ENCODE results near the gene SORCS2.
"Not testable (repeated sequence)": the region's sequence is repeated elsewhere in the genome, so short reads cannot be mapped to it uniquely, and the experiment has no call there.

Gene SORCS2

DNA sequence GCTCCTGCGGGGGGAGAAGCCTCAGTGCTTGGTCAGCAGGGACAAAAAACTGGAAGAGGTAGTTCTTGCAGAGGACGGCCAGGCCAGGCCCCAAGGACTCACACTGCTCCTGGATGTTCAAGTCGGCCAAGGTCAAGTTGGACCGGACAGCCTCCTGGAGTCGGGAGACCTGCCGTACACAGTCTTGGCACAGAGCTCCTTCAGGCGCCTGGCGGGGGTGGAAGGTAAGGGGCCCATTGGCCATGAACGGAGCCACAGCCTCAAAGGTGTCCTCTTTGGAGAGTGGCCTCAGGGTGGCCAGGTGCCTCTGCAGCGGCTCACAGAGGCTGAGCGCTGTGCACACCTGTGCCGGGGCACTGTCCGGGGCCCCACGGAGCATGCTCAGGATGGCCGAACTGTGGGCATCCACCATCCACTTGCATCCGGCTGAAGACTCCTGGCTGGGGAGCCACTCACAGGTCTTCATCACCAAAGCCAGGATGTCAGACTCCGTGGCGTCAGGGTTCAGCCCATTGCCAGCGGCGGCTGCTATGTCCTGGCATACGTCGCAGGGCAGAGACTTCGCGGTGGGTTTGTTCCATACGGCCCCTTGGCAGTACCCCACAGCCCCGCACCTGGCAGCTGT is 241.9 kb downstream of the SORCS2 start:
- DNase-seq: no peak

DNA sequence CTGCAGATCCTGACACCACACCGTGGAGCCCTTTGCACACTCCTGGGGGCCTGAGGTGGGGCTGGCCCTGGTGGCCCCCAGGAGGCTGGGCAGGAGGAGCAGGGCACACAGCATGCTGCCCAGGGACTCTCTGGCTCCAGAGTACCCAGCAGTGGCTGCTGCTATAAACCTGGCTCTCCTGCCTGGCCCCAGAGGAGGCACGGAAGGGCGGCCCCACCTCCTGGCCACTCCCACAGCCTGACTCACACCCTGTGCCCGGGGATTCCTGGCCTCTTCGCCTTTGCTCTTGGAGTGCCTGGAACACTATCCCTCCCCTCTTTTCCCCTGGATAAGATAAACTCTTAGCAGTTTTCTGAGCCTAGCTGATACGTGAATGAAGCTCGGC is 242.4 kb downstream of the SORCS2 start, which contains the start of gene PSAPL1:
PSAPL1 (minus strand) TSS at position 165 of the 385 bp plus-strand sequence; CDS start at position 114, 51 bp downstream.
- no peak for DNase-seq

DNA sequence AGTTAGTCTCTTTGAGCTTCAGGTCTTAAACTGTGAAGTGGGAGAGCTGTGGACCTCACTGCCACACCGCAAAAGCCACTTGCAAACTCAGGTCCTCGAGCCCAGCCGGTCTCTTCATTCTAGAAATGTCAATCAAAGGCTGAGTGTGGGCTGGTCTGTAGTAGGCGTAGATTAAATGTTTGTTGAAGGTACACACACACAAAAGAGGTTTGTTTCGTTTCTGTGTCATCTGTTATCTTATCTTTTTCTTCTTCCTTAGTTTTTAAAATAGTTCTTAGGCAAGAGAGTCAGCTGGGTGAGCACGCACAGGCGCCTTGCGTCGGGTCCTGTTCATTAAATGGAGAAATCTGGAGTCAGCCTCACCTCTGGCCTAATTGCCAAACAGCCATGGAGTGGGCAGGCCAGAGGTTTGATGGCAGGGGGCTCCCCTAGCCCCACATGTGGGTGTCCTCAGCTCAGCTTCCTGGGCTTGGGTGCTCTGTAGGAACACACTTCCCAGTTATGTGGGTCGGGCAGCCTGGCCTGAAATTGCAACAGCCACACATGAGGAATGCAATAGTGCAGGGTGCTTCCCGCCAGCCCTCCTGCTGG is 243.2 kb downstream of the SORCS2 start:
- no peak for DNase-seq

DNA sequence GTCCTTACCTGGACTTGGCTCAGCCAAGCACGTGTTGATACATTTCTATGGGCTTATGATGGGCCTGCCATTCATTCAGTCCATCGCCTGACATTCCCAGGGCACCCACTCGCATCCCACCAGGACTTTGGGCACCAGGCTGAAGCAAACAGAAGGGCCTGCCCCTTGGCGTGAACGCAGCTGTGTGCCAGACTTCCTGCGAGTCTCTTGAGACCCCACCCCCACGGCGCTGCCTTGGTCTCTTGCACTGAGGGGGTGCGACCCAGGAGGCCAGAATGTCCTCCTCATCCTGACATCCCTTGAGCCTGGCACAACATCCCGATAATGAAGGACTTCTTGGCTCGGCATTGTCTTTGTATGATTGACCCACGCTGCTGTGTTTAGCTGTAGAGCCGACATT is 243.9 kb downstream of the SORCS2 start:
- DNase-seq: no peak

DNA sequence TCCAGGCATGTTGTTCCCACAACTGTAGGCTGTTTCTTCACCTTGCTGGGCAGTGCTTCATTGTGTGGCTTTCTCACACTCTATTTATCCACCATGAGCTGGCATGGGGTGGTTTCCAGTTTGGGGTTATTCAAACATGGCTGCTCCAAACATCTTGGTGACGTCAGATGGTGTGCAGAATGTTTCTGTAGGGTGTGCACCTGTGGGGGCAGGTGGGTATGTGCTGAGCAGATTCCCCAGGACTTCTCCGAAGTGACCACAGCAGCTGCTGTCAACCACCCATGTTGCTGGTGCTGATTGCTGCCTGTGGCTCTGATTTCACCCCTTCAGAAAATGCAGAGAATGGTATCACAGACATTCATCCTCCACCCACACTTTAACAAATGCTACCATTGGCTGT is 247.4 kb downstream of the SORCS2 start:
- DNase-seq: no peak

DNA sequence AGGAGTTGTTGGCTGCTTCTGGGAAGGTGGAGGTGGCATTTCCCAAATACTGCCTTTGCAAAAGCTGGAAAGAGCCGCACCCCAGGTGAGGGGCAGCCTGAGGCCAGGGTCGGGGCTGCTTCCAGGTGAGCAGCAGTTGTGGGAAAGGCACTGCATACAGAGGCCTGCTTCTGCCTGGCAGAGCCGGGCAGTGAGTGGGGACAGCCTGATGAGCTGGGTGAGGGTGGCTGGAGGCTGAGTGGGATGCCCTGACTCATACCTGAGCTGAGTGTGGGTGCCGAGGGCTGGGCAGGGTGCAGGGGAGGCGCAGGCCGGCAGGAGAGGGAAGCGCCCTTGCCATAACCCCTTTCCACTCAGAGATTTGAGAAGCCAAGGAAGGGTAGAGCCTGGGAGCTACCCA is 248.9 kb downstream of the SORCS2 start:
- no peak for DNase-seq

DNA sequence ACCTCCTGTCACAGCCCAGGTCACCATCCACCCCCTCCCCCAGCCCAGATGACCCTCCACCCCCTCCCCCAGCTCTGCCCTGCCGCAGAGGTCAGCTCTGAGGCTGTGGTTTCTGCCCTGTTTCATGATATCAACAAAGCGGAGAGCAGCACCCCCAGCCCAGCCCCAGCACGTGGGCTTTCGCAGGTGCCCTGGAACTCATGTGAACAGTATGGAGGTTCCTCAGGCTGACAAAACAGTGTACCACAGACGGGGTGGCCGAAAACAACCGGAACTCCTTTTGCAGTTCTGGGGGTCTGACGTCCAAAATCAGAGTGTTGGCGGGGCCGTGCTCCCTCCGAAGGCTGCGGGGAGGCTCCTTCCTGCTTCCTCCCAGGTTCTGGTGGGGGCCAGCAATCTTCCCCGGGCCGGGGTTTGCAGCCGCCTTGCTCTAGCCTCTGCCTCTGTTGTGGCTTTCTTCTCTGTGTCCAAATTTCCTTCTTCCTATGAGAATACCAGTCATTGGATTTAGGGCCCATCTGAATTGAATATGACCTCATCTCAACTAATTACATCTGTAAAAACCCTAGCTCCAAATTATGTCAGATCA is 250.3 kb downstream of the SORCS2 start:
- DNase-seq: no peak

DNA sequence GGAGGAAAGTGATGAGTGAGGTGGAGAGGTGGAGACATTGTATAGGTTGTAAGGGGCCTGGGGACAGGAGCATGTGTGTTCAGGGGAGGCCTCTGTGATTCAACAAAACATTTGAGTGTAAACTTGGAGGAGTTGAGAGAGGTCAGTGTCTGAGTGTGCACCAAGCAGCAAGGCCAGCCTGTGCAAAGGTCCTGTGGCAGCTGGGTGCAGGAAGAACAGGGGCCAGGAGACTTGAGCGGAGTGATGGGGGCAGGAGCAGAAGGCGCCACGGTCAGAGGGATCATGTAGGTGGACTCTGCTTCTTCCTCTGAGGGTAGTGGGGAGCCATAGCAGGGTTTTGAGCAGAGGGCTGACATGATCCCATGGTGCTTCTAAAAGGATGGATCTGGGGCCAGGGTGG is 252.0 kb downstream of the SORCS2 start:
- DNase-seq: no peak

DNA sequence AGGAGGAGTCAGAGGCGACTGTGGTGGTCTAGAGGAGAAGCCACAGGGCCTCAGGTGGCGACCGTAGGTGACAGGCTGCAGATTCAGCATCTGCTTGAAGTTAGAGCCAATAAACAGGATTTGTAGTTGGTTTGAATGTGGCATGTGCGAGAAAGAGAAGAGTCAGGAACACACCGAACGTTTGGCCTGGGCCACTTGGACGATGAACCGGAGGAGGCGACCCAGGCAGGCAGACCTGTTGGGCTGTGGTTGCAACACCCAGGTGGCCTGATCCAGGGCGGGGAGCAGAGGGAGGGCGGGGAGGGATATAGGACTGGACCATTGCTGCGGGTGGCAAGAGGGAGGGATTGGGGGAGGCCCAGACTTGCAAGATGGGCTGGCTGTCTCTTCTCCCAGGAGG is 252.4 kb downstream of the SORCS2 start:
- no peak for DNase-seq

DNA sequence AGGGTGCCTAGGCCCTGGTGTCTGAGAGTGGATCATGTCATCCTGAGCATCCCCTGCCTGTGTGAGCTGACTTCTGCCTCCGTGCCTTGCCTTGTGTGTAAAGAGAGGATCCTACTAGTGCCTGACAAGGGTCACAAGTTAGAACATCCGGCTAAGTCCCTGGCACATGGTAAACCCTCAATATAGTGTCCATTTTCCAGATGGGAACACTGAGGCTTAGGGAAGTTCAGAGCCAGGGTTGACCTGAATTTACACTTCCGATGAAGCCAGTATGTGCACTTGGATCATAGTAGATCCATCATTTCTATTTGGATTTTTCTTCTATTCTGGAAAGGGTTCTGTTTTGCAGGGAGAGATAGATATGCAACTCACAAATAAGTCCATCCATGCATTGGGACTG is 254.9 kb downstream of the SORCS2 start:
- DNase-seq: no peak

DNA sequence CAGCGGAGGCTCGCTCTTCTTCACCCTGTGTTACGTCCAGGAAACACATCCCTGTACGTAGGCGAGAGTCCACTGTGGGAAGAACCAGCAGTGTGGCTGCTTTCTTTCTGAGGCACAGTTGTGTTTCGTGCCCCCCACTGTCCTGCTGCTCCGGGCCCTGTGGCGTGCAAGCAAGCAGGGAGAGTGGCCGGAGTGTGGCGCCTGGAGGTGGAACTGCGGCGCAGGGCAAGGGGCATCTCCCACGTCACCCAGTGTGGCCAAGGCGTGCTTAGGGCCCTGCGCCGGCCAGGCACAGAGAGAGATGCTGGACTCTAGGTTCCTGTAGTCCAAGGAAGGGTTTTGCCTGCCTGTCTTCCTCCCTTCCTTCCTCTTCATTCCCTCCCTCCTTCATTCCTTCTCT is 255.7 kb downstream of the SORCS2 start:
- DNase-seq: no peak

DNA sequence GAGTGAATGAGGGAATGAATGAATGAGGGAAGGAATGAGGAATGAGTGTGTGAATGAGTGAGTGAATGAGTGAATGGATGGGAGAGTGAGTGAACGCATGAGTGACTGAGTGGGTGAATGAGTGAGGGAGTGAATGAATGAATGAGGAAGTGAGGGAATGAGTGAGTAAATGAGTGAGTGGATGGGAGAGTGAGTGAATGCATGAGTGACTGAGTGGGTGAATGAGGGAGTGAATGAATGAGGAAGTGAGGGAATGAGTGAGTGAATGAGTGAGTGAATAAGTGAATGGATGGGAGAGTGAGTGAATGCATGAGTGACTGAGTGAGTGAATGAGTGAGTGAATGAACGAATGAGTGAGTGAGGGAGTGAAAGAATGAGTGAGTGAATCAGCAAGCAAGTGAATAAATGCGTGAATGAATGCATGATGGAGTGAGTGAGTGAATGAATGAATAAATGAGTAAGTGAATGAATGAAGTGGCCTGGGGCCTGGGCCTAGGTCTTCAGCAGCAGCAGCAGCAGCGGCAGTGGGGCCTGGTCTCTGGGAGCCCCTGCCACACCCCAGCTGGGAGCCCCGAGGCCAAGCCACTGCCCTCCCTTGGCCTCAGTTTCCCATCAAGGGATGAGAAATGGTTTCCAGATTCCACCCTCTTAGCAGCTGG is 258.6 kb downstream of the SORCS2 start:
- DNase-seq: no peak

DNA sequence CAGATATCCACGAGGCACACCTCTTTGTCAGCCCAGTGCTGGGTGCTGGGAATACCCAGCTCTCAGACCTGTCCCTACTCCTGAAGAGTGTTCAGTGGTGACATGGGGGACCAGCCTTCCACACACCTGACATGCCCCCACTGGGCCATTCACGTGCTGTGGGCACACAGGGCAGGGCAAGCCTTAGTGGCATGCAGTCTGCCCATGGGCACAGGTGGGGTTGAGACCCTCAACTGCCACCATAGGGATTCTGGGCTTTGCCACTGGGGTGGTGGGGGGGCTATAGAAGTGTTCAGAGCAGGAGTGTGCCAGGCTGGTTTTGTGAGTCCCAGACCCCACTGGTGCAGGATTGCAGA is 259.1 kb downstream of the SORCS2 start:
- DNase-seq: no peak

DNA sequence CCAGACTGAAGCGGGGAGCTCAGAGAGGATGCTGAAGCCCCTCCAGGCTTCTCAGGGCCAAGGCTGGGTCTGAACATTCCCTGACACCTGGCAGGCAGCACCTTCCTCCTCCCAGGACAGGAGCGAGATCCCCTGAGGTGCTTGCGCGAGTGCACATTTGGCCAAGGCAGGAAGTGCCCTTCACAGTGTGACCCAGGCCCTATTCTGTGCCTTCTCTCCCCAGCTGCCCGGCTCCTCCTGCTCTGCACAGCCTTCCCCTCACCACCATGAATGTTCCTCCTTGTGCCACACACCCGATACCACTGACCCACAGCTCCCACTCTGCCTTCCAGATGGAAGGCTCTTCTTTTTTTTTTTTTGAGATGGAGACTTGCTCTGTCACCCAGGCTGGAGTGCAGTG is 259.5 kb downstream of the SORCS2 start:
- DNase-seq: no peak

DNA sequence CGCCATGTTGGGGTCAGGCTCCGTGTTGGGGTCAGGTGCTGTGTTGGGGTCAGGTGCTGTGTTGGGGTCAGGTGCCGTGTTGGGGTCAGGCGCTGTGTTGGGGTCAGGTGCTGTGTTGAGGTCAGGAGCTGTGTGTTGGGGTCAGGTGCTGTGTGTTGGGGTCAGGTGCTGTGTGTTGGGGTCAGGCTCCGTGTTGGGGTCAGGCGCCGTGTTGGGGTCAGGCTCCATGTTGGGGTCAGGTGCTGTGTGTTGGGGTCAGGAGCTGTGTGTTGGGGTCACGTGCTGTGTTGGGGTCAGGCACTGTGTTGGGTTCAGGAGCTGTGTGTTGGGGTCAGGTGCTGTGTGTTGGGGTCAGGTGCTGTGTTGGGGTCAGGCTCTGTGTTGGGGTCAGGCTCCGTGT is 260.5 kb downstream of the SORCS2 start:
- DNase-seq: not testable (repeated sequence)

DNA sequence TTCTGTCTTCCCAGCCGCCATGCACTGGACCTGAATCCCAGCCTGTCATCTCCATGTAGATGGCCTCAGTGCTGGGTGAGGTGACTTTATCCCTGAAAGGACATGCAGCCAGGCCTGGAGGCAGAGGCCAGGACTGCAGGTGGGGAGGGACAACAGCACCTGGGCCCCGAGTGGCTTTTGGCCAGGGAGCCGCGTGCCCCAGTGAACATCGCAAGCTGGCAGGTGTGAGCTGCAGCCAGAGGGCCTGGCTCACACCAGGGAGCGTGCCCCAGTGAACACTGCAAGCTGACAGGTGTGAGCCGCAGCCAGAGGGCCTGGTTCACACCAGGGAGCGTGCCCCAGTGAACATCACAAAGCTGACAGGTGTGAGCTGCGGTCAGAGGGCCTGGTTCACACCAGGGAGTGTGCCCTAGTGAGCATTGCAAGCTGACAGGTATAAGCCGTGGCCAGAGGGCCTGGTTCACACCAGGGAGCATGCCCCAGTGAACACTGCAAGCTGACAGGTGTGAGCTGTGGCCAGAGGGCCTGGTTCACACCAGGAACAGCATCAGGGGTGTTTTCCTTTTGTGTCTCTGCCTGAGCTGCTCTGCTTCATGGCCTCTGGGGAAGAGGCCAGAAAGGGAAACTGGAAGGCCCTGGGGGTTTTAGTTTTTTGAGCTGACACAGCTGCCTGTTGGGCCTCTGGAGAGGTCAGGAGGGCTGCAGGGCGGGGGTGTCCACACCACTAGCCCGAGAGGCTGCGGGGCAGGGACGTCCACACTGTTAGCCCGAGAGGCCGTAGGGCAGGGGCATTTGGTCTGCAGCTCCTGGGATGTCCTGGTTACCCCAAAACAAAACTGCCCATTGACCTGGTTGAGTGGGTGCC is 265.1 kb downstream of the SORCS2 start:
- DNase-seq: no peak

DNA sequence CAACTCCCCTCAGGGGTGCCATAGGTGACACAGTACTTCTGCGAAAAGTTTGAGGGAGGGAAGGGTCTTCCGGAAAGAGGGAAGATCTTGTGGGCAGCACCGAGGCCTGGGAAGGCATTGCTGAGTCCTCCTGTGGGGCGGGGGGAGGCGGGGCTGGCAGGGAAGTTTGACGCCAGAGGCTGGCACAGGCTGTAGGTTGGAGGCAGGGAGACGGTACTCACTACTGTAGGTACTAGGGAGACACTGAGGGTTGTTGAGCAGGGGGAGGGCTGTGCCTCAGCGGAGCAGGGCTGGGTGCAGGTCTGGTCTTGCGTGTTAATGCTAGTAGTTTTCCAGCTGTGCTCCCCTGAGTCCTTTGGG is 265.7 kb downstream of the SORCS2 start:
- no peak for DNase-seq

DNA sequence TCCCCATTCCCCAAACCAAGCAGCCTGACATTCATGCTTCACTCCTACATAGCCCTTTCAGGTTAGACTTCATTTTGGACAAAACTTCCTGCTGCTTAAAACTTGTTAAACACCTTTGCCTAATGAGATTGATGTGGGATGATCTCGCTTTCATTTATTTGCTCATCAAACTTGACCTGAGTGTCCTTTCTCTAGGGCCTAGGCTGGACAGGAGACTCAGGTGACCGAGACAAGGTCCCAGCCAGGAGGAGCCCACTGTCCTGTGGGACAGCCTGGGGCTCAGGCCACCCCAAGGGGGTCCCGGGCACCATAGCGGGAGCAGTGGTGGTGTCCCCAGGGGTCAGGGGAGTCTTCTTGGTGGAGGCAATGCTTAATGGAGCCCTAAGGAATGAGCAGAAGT is 266.1 kb downstream of the SORCS2 start:
- DNase-seq: no peak

DNA sequence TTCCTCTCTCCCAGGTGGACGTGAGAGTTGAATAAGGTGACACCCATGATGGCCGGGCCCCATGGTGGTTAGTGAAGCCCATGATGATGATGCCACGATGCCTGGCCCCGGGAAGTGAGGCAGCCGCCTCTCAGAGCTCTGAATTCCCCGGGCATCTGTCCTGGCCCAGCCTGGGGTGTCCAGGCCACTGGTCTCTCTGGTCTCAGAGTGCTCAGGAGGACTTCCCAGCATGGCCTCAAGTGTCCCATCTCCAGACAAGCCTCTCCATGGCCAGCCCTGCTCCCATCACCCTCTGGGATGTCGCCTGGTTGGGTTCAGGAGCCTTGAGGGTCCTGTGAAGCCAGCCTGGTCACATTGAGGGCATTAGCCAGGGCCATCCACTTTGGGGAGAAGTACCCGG is 267.1 kb downstream of the SORCS2 start:
- DNase-seq: no peak

DNA sequence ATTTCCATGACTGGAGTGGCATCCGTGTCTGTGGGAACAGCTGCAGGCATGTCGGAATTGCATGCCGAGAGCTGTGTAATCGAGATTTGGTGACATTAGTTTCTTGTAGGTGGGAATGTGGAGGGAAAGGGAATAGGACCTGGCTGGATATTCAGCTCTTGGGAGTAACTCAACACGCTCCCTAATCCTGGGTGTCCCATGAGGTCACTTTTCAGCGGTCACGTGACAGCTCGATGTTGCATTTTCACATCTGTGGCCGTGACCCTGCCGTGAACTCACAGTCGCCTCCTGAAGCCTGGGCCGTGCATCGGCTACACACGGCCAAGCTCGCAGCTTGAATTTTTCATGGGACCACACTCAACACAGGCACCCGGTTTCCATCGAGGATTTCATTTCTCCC is 268.2 kb downstream of the SORCS2 start:
- no peak for DNase-seq

DNA sequence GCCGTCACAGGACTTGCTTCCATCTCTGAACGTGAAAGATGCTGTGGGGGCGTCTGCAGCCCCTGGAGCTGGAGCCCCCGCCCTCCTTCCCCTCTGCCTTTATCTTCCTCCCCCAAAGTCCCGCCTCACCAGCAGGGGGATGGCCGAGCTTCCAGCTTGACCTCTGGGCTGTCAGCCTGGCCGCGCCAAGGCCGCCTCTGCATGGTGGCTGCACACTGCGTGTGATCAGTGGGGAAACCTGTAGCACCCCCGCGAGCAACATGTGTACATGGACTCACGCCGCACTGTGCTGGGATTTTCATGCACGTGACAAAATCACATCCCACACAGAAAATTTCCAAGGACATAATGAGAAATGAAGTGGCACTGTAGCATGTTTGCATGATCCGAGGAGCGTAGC is 268.9 kb downstream of the SORCS2 start:
- no peak for DNase-seq

DNA sequence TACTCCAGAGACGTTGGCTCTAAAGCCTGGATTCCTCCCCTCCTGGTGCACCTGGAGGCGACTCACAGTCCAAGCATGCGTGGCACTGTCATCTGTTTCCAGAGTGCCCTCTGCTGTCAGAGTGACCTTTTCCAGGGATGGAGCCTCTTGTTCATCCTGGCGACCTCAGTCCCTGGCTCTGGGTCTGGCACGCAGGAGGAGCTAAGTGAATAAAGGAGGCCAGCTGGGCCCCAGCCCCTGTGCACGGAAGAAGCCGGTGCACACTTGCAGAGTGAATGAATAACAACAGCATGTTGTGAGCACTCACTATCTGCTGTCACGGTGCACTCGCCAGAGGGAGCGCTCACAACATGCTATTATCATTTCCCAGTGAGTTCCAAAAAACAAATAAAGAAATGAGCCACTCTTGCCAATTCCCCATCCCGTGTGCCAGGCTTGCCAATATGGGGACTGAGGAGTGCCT is 270.2 kb downstream of the SORCS2 start:
- no peak for DNase-seq

DNA sequence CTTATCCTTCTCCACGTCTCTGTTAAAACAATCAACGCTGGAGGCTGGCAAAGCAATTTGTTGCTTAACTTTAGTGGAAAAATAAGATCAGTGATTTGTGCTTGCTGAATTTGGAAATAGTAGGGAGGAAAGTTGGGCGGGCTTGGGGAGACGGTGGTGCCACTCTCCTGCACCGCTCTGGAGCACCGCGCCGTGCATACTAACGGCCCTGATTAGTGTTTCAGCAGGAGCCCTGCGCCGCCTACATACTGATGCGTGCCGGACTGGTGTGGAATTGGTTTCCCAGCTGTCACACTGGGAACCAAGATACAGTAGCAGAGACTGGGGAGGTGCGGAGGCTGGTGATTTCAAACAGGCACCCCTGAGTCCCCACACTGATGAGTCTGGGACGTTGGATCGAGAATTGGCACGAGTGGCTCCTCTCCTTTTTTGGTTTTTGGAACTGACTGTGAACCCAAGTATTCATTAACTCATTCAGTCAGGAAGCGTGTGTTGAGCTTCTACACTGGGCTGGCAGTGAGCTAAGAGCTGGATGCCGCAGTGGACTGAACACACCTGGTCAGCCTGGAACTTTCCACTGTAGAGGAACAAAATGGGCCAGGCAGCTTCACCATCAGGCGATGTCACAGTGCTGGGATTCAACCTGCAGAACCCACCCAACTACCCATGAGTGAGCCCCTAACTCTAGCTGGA is 271.4 kb downstream of the SORCS2 start:
- no peak for DNase-seq

All from activated CD8-positive, alpha-beta memory T cell treated with anti-CD3 and anti-CD28 coated beads, Interleukin-2, amount 50 U/mL, for 48 hours (primary cell).